Raji (cell line): ENCODE results near the gene C1orf21.

ENCODE experiments used
- POLR2A ChIP-seq: IDR thresholded peaks from 2 replicates; pipeline ENCODE4 v1.6.1; 2011; ENCODE audit warnings: low read depth, low read length, control low read depth; ENCODE audit not compliant: insufficient read depth

C1orf21 gene

DNA sequence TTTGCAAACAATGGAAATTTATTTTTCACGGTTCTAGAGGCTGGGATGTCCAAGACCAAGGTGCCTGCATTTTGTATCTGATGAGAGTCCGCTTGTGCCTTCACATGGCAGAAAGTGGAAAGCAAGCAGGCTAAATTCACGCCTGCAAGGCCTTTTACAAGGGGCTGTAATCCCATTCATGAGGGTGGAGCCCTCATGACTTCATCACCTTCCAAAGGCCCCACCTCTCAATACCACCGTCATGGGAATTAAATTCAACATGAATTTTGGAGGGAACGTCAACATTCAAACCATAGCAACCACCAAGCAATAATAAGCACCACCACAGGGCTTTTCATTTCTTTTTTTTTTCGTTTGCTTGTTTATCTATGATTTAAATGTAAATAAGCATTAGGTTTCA, 115.3 kb downstream of the C1orf21 start:
- TF ChIP-seq POLR2A = no peak

DNA sequence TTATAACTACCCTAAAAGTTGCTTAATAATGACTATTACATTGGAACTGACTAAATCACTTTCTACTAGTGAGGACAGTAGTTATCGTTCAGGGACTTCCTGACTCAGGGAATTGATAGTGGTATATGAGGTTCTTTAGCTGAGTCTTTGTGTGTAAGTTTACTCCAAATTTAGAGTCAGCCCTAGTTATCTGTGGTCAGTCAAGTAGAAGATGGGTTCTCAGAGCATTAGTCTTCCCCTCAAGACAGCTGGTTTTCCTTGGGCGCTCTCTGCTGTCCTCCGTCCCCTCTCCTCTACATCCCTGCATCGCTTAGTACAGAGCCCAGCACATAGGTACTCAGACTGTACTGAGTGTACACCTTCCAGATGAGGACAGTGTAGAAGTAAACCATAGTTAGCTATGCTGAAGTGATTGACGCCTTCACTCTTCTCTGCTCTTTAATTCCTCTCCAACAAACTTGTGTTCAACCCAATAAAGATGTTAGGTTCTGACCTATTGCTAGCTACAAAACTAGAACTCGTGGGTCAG, 116.5 kb downstream of the C1orf21 start:
- TF ChIP-seq POLR2A = no peak

DNA sequence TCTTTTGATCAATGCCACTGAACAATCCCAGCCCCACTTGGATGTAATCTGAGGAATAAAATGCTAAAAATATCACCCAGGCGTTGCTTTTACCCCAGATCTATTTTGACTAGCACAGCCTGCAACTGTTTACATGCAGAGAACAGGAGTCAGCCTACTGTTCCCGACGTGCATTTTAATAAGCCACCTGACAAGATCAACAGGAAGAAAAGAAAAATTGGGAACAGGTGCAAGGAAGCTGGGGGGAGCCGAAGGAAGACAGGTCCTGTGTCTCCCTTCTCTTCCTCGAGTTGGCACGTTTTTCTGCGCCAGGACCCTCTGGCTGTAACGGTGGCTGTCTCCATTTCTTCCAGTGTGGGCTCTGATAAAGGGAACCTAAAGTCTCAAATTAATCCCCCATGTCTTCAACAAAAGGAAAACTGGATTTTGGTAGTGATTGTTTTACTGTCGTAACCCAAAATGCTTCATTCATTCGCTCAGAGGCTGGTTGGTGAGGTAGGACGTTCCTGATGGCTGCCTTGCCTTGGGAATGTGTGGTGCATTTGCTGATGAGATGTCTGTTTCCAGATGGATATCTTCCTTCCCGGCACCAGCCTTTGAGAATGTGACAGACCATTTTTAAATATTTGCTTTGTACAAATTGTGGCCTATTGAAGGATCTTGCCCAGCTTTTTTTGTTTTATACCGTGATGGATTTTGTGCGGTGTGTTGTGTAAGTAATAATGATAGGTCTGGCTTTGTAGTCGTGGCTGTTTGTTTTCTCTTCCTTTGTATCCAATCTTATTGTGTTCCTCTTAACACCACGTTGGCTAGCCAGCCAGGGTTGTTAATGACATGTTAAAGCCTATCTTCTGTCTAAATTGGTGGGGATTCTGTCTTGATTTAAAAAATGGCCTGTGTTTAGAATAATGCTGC, 117.5 kb downstream of the C1orf21 start:
- no peak for TF ChIP-seq POLR2A

DNA sequence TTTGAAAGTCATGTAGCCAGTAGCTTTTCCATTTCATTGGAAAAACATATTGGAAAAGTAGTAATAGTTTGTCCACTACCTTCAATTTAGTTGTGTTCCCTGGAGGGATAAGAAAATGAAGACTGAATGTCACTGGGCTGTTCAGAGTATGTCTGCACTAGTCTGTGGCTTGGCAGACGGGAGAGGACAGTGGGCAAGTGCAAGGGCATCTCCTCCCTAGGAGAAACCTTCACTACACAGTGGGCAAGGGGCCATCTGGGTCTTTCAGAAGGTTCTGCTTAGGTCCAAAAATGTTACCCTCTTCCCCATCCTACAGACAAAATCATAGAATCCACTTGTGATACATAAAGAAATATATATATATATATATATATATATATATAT, 118.1 kb downstream of the C1orf21 start:
- TF ChIP-seq POLR2A = no peak

DNA sequence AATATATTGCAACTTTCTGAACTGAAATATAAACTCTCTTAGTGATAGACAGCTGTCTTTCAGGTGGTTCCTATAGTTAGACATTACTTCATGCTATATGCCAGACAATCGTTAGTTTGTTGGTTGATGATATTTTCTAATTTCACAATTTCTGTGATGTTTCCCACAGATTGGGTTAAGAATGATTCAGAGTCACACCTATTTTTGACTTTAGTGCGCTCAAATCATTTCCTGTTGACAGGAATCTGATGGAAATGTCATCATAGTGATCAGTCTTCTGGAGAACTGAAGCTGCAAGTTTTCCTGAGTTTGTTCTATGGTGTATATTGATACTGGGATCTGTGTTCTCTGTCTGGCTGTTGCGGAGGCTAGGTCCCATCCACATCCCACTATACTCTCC, 119.7 kb downstream of the C1orf21 start:
- no peak for TF ChIP-seq POLR2A

DNA sequence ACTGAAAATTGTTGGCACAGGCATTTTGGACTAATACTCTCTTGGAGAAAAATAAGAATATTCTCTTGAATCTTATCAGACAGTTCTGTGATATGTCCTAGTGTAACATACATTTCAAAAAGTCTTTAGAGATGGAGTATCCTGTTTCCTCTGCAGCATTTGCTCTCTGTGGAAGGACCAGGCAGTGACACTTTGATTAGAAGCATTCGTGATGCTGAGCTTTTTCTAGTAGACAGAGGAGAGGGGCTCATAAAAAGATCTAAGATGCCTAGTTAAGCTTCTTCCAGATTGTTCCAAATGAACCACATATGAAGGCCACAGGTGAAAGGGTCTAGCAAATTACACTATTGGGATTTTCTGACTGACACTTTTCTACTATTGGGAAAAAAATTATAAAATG, 120.3 kb downstream of the C1orf21 start:
- no peak for TF ChIP-seq POLR2A

DNA sequence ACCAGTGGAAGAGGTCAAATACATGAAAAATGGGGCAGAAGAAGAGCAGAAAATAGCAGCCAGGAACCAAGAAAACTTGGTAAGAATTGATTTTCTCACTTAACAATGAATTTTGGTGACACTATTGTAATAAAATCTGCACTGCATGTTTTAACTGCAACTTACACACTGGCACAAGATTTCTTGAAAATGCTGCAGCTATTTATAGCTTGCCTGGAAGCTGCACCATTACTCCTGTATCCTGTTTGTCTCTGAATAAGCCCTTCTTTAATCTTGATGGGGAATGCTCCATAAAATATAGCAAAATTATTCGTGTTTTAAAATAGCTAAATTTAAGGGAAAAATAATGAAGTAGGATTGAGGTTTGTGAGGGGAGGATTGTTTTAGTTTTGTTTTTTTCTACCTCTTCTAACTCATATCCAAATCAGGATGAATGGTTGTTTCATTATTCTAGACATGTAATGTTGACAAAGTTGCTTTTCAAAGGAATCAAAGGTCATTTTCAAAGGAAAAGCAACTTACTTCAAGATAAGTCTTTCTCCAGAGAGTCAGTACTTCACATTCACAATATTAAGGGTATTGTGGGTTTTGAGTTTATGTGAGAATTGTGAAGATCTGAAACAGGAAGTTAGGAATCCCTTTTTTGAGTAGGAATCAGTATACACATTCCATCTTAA, 120.9 kb downstream of the C1orf21 start:
- TF ChIP-seq POLR2A = no peak

DNA sequence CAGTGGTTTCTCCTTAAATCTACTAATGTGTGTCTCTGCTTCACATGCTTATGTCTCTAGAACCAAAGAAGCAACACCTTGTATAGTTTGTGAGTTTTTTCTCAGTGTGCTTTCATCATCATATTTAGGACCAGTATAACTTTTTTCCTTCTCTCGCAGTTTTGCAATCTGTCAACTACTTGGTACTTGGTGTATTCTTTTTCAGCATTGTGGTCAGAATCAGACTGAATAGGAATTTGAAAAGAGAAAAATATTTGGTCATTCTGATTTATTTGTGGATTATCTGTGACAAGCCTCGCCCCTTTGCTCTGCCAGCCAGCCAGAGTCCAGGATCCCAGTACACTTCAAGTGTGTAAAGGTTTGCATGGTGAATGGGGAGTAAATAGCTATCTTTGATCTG, 122.3 kb downstream of the C1orf21 start:
- no peak for TF ChIP-seq POLR2A

DNA sequence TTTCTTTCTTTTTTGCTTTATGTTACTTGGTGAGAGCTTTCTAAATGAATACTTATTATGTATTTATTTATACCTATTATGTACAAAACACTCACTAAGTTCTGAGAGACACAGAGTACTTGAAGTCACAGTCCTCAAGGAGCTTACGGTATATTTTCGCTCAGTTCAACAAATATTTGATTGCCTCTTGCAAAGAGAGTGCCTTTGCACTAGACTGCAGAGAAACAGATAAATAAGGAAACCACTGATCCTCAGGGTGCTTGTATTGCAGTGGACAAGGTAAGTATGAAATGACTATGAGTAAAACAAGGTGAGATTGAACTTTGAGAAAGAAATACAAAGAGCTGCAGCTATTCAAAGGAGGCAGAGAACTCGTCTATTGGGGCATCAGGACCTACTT, 123.3 kb downstream of the C1orf21 start:
- TF ChIP-seq POLR2A = no peak

DNA sequence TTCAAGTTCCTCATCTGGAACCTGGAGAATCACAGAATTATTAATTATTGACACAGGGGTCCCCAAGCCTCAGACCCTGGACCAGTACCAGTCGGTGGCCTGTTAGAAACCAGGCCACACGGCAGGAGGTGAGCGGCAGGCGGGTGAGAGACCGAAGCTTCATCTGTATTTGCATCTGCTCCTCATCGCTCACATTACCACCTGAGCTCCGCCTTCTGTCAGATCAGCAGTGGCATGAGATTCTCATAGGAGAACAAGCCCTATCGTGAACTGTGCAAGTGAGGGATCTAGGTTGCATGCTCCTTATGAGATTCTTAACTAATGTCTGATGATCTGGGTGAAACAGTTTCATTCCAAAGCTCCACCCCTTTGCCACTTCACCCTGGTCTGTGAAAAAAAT, 125.9 kb downstream of the C1orf21 start:
- no peak for TF ChIP-seq POLR2A

DNA sequence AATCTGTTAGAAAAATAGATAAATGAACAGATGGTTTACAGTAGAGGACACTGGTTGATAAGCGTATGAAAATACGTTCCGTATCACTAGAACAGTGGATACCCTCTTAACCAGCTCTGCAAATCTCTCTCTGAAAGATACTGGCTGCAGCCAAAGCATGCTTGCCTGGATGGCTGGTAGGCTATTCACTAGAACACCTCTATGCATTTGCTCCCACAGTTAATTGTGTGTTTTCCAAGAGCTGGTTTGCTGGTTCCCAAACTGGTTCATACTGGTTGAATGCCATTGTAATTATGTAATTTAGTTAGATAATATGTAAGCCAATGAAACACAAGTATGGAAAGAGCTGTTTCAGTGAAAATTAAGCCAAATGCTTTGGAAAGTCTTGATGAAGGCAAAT, 126.6 kb downstream of the C1orf21 start:
- no peak for TF ChIP-seq POLR2A

DNA sequence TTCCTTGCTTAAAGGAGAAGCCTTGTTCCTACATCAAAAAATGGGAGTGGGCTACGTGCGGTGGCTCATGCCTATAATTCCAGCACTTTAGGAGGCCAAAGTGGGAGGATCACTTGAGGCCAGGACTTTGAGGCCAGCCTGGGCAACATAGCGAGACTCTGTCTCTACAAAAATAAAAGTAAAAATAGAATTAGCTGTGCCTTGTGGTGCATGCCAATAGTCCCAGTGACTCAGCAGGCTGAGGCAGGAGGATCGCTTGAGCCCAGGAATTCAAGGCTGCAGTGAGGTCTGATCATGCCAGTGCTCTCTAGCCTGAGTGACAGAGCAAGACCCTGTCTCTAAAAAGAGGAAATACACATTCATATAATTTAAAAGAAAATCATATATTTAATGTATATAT, 127.1 kb downstream of the C1orf21 start:
- TF ChIP-seq POLR2A = no peak

DNA sequence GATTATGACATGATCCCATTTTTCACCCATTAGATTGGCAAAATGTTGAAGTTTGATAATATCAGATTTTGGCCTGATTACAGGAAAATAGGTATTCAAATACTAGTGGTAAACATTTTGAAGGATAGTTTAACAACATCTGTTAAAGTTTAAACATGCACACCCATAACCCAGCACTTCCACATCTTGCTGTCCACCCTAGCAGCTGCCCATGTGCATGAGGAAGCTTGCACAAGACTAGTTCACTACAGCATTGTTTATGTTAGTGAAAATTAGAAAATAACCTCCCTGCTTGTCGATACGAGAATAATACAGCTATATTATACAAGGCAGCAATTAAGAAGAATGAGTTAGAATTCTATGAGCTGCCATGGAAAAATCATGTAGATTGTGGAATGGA, 127.6 kb downstream of the C1orf21 start:
- no peak for TF ChIP-seq POLR2A

DNA sequence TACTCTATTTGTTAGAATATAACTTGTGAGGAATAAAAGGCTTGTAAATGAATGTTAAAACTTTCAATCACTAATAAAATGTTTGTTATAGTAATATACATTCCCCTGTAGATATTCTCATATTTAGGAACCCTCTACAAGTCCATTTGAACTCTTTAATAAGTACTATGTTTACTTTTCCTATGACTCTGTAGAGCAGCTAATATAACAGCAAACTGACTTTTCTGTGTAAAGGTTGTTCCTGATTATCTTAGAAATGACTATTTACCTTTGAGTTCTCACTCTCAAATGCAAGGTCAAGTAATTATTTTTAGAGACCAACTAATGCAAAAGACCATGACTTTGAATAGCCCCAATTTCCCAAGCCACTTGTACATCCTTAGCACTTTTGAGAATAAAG, 130.3 kb downstream of the C1orf21 start:
- TF ChIP-seq POLR2A = no peak

DNA sequence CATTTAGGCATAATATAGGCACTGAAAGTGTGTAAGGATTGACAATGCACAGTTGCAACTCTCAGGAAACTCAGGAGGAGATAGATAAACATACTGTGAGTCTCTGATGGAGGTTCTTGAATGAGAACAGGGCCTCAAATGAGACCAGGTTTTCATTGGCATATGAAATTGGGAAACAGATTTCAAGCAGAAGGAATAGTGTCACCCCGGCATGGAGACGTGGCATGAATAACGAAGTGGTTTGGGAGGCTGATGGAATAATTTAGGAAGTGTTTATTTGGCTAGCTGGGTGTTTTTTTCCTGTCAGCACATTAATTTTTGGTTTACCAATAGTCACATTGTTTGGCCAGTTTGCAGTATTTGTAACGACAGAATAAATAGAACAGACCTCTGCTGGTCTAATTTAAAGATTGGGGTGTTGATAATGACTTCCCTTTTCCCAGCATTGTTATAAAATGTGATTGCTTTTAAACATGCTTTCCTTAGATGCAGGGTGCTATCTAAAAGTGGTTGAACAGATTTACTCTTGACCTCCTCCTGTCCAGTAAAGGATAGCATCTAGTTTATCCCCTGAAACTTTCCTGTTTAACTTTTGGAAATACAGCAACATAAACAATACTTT, 132.0 kb downstream of the C1orf21 start:
- no peak for TF ChIP-seq POLR2A

DNA sequence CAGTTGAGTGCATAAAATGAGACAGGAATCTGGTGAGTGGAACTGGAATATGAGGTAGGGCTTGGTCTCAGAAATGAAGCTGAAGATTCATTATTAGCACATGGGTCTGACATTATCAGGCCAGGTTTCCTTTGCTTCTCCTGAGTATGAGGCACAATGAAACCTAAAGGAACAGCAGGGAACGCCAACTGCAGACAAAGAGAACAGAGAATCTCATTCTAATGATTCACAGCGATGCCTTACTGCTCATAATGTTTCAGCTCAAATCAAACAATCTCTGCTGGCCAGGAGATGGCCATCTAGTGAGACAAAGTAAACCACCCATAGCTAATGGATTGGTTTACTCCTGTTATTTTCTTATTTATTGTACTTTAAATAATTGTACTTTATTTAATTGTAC, 133.5 kb downstream of the C1orf21 start:
- no peak for TF ChIP-seq POLR2A

DNA sequence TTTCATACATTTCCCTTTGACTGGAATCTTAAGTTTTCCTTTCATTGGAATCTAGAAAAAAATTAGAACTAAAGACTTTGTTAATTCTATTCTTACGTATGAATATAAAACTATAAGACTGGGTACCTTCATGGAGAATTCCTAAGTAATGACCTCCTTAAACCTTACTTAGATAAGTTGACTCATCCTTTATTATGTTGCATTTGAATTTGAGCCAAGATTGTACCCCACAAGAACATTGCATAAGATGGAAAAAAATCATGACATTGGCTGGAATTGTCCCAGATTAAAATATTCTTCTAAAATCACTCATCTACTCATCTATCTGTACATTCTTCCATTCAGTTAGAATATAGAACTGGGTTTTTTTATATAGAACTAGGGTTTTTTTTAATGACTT, 137.4 kb downstream of the C1orf21 start:
- TF ChIP-seq POLR2A = no peak

DNA sequence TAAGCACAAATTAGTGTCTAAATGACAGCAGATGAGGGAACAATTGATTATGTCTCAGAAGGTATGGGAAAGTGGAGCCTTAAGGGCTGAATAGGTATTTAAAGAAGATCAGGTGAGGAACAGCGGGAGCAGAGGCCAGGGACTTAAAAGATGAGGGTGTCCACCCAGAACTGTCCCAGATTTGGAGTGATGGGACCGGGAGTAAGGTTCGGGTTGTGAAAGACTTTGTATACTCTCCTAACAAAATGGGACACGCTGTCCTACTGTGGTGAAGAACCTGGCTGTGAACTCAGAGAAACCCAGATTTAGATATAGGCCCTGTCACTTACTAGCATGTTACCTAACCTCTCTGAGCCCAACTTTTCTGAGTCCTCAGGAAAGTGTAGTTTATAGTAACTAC, 140.6 kb downstream of the C1orf21 start:
- TF ChIP-seq POLR2A = no peak
